Esophagus squamous epithelium (tissue), 4 donors: ENCODE measurements around the gene CCL2.

Experiments used
- CTCF ChIP-seq, 6 experiments: fragments of 450-650 bp in 4 of 6; fragments of 200-600 bp in 2 of 6; sonication (generic) in 2 of 6; IDR thresholded peaks; one replicate each; pipeline ENCODE4 v1.5.1; 2016 to 2019; ENCODE audit warnings: antibody characterized with exemption in 6 of 6, mild to moderate bottlenecking in 4 of 6, moderate library complexity in 4 of 6
- POLR2A ChIP-seq, 4 donors: fragments of 450-650 bp; IDR thresholded peaks; one replicate each; pipeline ENCODE4 v1.6.1; 2017; ENCODE audit warnings: antibody characterized with exemption in 4 of 4, mild to moderate bottlenecking in 4 of 4, moderate library complexity in 3 of 4

GRCh38 chr17:34265711-34266110 lies 10.6 kb downstream of the CCL2 start:
- no peak for TF ChIP-seq CTCF (IDR thresholded peaks at IDR 0.05)
- no peak for TF ChIP-seq POLR2A (IDR thresholded peaks at IDR 0.05)
